Tibial artery (tissue), 4 donors: ENCODE data around the gene SF3A1.

Source experiments
- DNase-seq, 2 donors: peaks; one replicate each; pipeline ENCODE4 v3.0.0-alpha.2; 2019
- H3K27ac ChIP-seq, 2 donors: fragments of 200-600 bp; sonication (generic) in 1 of 2; 1 replicate in 1 of 2; 2 replicates in 1 of 2; pipeline ENCODE4 v1.5.1; 2018 to 2019; ENCODE audit warnings: mild to moderate bottlenecking in 1 of 2
- H3K27me3 ChIP-seq, 2 donors: fragments of 200-600 bp; sonication (generic) in 1 of 2; one replicate each; pipeline versions ENCODE4 v1.5.1 to v1.6.0; 2016 to 2019
- H3K36me3 ChIP-seq, 3 donors: fragments of 200-600 bp; sonication (generic) in 2 of 3; one replicate each; pipeline ENCODE4 v1.5.1; 2016 to 2019; ENCODE audit warnings: mild to moderate bottlenecking in 2 of 3
- H3K4me1 ChIP-seq, 4 donors: fragments of 200-600 bp; sonication (generic) in 2 of 4; 1 replicate in 3 of 4; 2 replicates in 1 of 4; pipeline ENCODE4 v1.5.1; 2016 to 2019
- H3K4me3 ChIP-seq, 2 donors: fragments of 200-600 bp; sonication (generic) in 1 of 2; 1 replicate in 1 of 2; 2 replicates in 1 of 2; pipeline ENCODE4 v1.5.1; 2018 to 2019; ENCODE audit warnings: mild to moderate bottlenecking in 2 of 2
- H3K9me3 ChIP-seq, 3 donors: fragments of 200-600 bp; sonication (generic) in 1 of 3; one replicate each; pipeline ENCODE4 v1.5.1; 2016 to 2019
- intact Hi-C: fragments of 100-400 bp; cut with DNase I; formaldehyde crosslinking; loops from one replicate; pipeline ENCODE4 v1.15.0; 2023; ENCODE audit warnings: low total_unique reads
- TF ChIP-seq, protein P1 (sequence below), 2 experiments: fragments of 200-600 bp in 1 of 2; fragments of 450-650 bp in 1 of 2; IDR thresholded peaks; one replicate each; pipeline ENCODE4 v1.5.1; 2017 to 2019; ENCODE audit warnings: antibody characterized with exemption in 2 of 2, mild to moderate bottlenecking in 1 of 2, moderate library complexity in 1 of 2

The SF3A1 gene

DNA sequence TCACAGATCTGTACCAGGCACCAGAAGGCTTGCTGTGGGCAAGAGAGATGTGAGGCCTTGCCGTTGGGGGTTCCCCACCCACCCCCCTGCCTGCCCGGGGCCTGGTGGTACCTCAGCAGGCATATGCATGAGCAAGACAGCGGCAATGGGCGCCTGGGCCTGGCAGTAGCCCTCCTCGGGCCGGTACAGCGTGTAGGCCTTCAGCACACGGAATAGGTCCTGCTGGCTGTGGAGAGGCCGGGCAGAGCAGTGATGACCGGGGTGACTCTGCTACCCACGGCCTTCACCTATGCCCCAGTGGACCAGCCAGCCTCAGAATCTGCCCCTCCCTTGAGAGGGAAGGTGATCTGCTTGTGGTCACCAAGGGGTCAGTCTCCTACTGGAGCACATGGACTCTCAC is 61.9 kb downstream of the SF3A1 start:
- TF ChIP-seq, protein P1, sequence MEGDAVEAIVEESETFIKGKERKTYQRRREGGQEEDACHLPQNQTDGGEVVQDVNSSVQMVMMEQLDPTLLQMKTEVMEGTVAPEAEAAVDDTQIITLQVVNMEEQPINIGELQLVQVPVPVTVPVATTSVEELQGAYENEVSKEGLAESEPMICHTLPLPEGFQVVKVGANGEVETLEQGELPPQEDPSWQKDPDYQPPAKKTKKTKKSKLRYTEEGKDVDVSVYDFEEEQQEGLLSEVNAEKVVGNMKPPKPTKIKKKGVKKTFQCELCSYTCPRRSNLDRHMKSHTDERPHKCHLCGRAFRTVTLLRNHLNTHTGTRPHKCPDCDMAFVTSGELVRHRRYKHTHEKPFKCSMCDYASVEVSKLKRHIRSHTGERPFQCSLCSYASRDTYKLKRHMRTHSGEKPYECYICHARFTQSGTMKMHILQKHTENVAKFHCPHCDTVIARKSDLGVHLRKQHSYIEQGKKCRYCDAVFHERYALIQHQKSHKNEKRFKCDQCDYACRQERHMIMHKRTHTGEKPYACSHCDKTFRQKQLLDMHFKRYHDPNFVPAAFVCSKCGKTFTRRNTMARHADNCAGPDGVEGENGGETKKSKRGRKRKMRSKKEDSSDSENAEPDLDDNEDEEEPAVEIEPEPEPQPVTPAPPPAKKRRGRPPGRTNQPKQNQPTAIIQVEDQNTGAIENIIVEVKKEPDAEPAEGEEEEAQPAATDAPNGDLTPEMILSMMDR (IDR thresholded peaks at IDR 0.05), result no peak
- peaks cover 45 to 85% (median 85%) of the 10 kb centered on the region in 3 donors for H3K36me3 ChIP-seq
- H3K27me3 ChIP-seq, result no peaks in the 10 kb centered on the region
- intact Hi-C loops, result no loop called here
- H3K9me3 ChIP-seq, result no peaks in the 10 kb centered on the region
- H3K4me3 ChIP-seq, result no peak overlapping the region
- peaks cover 16 to 62% (median 18%) of the 10 kb centered on the region in 4 donors for H3K4me1 ChIP-seq
- H3K27ac ChIP-seq, result peak overlapping the region in 1 of 2 donors; percentile 9
- DNase-seq, result no peak

DNA sequence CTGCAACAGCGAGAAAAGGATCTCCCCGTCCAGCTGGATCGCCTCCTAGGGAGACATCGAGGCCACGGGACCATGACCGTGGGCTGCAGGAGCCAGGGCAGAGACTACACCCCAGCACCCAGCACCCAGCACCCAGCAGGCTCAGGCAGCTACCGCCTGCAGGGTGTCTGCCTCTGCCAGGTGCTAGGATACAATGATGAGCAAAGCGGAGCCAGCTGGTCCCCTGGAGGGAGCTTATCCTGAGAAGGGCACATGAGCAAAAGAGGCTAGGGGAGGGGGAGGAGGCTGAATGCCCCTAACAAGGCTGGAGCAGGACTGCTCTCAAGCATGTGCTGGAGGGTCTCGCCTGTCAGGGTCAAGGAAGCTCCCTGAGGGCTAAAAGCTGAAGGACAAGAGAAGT is 62.6 kb downstream of the SF3A1 start:
- no peak overlapping the region for H3K4me3 ChIP-seq
- H3K4me1 ChIP-seq, result peaks cover 16 to 61% (median 18%) of the 10 kb centered on the region in 4 donors
- no peaks in the 10 kb centered on the region for H3K9me3 ChIP-seq
- intact Hi-C loops, result no loop called here
- peaks cover 45 to 77% (median 77%) of the 10 kb centered on the region in 3 donors for H3K36me3 ChIP-seq
- TF ChIP-seq, protein P1 (IDR thresholded peaks at IDR 0.05), result no peak
- H3K27ac ChIP-seq, result no peak overlapping the region
- no peaks in the 10 kb centered on the region for H3K27me3 ChIP-seq
- no peak for DNase-seq

DNA sequence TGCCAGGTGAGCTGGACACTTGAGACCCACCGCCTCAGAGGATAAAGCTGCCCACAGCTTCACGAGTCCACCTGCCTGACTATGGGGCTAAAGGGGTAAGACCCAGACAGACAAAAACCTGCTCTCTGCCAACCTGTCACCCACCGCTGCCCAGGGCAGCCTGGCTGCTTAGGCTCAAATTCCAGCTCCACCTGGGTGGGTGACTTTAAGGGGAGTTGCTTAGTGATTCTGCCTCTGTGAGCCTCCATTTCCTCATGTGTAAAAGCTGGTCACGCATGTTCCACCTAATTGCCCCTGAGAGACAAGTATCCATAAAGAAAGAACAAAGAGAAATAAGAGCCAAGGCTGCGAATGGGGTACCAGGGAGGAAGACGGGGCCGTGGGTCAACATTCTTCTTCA is 63.7 kb downstream of the SF3A1 start:
- no peak overlapping the region for H3K4me3 ChIP-seq
- H3K4me1 ChIP-seq, result peaks cover 17 to 61% (median 25%) of the 10 kb centered on the region in 4 donors
- TF ChIP-seq, protein P1 (IDR thresholded peaks at IDR 0.05), result no peak
- no peak overlapping the region for H3K27ac ChIP-seq
- H3K36me3 ChIP-seq, result peaks cover 37 to 67% (median 67%) of the 10 kb centered on the region in 3 donors
- H3K27me3 ChIP-seq, result no peaks in the 10 kb centered on the region
- intact Hi-C loops, result no loop called here
- no peak for DNase-seq
- H3K9me3 ChIP-seq, result no peaks in the 10 kb centered on the region

DNA sequence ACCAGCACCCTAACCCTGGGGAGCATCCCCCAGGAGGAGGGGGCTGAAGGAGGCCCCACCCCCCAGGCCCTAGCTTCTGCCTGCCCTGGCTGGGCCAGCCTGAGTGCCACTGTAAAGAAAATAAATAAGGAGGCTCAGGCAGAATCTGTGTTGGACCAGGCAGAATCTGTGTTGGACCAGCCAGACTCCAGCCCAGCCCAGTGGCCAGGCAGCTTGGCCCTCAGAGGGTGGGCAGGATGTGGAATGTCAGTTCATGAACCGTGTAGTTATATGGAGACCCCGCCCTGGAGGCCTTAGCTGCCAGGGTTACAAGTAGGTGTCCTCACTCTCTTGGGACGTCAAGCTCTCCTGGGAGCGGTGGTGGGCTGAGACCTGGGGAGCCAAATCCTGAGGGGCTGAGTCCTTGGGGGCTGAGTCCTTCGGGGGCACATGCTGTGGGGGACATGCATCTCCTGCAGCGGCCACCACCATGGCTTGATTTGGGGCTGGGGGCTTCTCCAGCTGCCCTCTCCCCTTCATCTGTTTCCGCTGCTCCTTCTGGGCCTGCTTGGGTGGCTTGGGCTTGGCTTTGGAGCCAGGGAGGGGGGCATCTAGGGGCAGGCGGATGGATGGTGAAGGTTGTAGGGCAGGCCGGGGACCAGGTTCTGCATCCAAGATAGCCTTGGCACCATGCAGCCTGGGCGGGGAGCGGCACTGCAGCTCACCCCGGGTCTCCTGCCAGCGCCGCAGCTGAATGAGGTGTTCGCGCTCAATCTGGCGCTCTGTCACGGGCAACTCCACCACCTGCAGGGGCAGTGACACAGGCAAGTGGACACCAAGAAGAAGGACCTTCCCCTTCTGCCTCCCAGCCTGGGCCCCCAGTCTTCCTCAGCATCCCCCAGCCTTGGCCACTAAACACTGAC is 64.4 kb downstream of the SF3A1 start:
- no peak for DNase-seq
- Histone ChIP-seq H3K4me1 (peaks cover 17 to 60% (median 31%) of the 10 kb centered on the region in 4 donors), H3K4me3 (no peak overlapping the region), H3K27ac (peak overlapping the region; percentile 89 to 99), H3K27me3 (no peaks in the 10 kb centered on the region), H3K36me3 (peaks cover 37 to 60% (median 60%) of the 10 kb centered on the region in 3 donors), H3K9me3 (no peaks in the 10 kb centered on the region)
- intact Hi-C loops, result no loop called here
- TF ChIP-seq, protein P1 (IDR thresholded peaks at IDR 0.05), result no peak

DNA sequence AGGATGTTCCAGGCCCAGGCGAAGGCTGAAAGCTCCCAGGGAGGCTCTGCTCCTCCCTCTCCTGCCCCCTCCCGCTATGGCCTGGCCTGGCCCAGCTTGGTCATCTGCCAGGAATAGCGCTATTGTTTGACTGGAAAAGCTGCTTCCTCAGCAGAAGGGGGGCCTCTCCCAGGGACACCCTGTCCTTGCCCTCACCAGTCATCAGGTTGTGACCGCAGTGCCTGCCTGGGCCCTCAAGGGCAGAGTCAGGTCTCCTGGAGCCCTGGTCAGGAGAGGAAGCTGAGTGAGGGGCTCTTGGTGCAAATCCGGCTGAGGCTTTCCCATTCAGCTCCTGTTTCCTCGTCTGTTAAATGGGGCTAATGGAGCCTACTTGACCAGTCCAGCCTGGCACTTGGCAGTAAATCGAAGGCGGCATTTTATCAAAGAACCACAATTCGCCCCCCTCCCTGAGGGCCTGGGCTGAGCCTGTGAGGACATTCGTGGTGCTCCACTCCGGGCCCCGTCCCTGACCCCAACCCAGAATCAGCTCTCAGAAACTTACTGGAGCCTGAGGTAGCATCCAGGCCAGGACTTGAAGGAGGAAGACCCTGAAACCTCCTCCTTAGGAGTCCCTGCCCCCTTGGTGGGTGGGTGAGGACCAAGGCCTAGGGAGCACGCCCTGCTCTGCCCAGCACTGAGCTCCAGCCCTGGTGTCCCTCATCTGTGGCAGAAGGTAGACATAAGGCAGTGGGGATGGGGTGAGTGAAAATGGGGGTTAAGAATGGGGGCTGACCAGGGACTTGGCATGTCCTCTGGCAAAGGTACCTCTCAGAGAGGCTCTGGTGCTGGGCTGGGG is 65.4 kb downstream of the SF3A1 start:
- Histone ChIP-seq H3K4me1 (peaks cover 17 to 57% (median 31%) of the 10 kb centered on the region in 4 donors), H3K36me3 (peaks cover 27 to 58% (median 55%) of the 10 kb centered on the region in 3 donors), H3K9me3 (no peaks in the 10 kb centered on the region), H3K27me3 (no peaks in the 10 kb centered on the region), H3K4me3 (no peak overlapping the region), H3K27ac (peak overlapping the region; percentile 89 to 99)
- DNase-seq, result peak; percentile 89 to 94
- TF ChIP-seq, protein P1 (IDR thresholded peaks at IDR 0.05), result no peak
- intact Hi-C loops, result no loop called here
